ENCODE measurements around the gene CADM2. TPM values are rescaled to one million over a fixed set of nuclear protein-coding genes. Genes with fewer than 3 reads are reported as not detected.

Gene CADM2
- total RNA-seq, 1 donor from 2014 or later = 0.55 TPM

- Histone ChIP-seq H3K36me3 (no peaks in the 10 kb centered on the region), H3K27ac (no peak overlapping the region), H3K4me1 (no peaks in the 10 kb centered on the region), H3K4me3 (no peak overlapping the region), H3K27me3 (no peaks in the 10 kb centered on the region), H3K9me3 (no peaks in the 10 kb centered on the region)
- ATAC-seq = no peak
- no peak for DNase-seq
- intact Hi-C loops (cut with DNase I) = no loop called here
- TF ChIP-seq, protein P1, sequence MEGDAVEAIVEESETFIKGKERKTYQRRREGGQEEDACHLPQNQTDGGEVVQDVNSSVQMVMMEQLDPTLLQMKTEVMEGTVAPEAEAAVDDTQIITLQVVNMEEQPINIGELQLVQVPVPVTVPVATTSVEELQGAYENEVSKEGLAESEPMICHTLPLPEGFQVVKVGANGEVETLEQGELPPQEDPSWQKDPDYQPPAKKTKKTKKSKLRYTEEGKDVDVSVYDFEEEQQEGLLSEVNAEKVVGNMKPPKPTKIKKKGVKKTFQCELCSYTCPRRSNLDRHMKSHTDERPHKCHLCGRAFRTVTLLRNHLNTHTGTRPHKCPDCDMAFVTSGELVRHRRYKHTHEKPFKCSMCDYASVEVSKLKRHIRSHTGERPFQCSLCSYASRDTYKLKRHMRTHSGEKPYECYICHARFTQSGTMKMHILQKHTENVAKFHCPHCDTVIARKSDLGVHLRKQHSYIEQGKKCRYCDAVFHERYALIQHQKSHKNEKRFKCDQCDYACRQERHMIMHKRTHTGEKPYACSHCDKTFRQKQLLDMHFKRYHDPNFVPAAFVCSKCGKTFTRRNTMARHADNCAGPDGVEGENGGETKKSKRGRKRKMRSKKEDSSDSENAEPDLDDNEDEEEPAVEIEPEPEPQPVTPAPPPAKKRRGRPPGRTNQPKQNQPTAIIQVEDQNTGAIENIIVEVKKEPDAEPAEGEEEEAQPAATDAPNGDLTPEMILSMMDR (IDR thresholded peaks at IDR 0.05) = no peak
Observed at GRCh38 chr3:85525264-85525663, 566.5 kb downstream of the CADM2 start.

GRCh38 chr3:85533586-85533985 lies 574.8 kb downstream of the CADM2 start:
- H3K9me3 ChIP-seq = no peaks in the 10 kb centered on the region
- no peak for DNase-seq
- no peak overlapping the region for H3K27ac ChIP-seq
- H3K27me3 ChIP-seq = no peaks in the 10 kb centered on the region
- TF ChIP-seq, protein P1 (IDR thresholded peaks at IDR 0.05) = no peak
- ATAC-seq = no peak
- no peak overlapping the region for H3K4me3 ChIP-seq
- no peaks in the 10 kb centered on the region for H3K4me1 ChIP-seq
- intact Hi-C loops (cut with DNase I) = no loop called here
- no peaks in the 10 kb centered on the region for H3K36me3 ChIP-seq

- Histone ChIP-seq H3K27me3 (no peaks in the 10 kb centered on the region), H3K4me1 (no peaks in the 10 kb centered on the region), H3K27ac (no peak overlapping the region), H3K9me3 (no peaks in the 10 kb centered on the region), H3K4me3 (no peak overlapping the region), H3K36me3 (no peaks in the 10 kb centered on the region)
- intact Hi-C loops (cut with DNase I) = no loop called here
- TF ChIP-seq, protein P1 (IDR thresholded peaks at IDR 0.05) = no peak
- DNase-seq (no peak), ATAC-seq (no peak)
Observed at GRCh38 chr3:85535517-85535916, 576.7 kb downstream of the CADM2 start.

DNA sequence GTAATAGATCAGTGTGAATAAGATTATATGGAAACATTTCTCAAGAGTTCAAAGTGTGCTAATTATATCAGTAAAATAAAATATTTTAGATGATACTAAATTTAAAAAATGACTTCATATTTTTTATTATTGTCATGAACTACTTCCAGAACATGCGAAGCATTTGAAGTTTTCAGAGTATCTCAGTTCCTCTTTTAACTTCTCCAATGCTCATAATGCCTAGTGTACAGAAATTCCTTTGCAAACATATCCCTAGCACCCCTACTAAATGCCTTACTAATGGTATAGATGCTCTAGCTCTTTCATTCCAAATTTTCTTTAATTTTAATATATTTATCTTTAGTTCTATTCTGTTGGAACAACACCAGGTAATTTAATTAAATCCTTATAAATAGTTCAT lies 580.4 kb downstream of the CADM2 start:
- intact Hi-C loops (cut with DNase I) = no loop called here
- Histone ChIP-seq H3K4me3 (no peak overlapping the region), H3K9me3 (no peaks in the 10 kb centered on the region), H3K36me3 (no peaks in the 10 kb centered on the region), H3K27me3 (no peaks in the 10 kb centered on the region), H3K4me1 (no peaks in the 10 kb centered on the region), H3K27ac (no peak overlapping the region)
- DNase-seq = no peak
- TF ChIP-seq, protein P1 (IDR thresholded peaks at IDR 0.05) = no peak
- no peak for ATAC-seq

- Histone ChIP-seq H3K4me1 (no peaks in the 10 kb centered on the region), H3K4me3 (no peak overlapping the region), H3K27me3 (no peaks in the 10 kb centered on the region), H3K36me3 (no peaks in the 10 kb centered on the region), H3K27ac (no peak overlapping the region), H3K9me3 (no peaks in the 10 kb centered on the region)
- TF ChIP-seq, protein P1 (IDR thresholded peaks at IDR 0.05) = no peak
- no peak for DNase-seq
- intact Hi-C loops (cut with DNase I) = no loop called here
- no peak for ATAC-seq
Observed at GRCh38 chr3:85554153-85554552, 595.4 kb downstream of the CADM2 start.

DNA sequence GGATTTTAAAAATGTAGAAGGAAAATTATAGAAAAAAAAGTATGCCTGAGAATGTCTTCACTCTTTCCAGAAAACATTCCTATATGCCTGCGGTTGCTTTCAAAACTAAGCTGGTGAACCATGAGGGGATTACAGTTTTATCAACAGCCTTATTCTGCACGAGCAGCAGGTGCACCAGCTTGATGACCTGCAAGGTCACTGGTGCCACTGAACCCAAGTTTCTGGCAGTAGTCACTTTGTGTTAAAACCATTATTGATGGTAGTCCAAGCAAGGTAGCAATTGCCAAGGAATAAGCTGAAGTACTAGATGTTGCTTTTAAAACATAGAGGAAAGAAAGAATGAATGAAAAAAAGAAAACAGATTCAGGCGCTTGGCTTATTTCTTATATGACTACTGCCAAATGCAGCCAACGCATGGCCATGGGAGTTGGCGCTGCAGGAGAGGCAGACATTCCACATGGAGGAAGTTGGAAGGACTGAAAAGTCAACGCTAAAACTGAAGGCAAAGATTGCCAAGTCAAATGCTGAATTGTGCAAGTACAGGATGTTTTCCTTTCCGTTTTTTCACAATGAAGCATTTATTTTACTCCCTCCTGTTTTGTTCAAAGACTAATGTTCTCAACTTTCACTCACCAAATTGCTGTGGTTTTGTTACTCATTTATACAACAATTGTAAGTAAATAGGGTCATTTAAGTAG lies 601.4 kb downstream of the CADM2 start:
- no peak overlapping the region for H3K4me3 ChIP-seq
- no peaks in the 10 kb centered on the region for H3K4me1 ChIP-seq
- no peaks in the 10 kb centered on the region for H3K36me3 ChIP-seq
- no peaks in the 10 kb centered on the region for H3K27me3 ChIP-seq
- TF ChIP-seq, protein P1 (IDR thresholded peaks at IDR 0.05) = no peak
- intact Hi-C loops (cut with DNase I) = no loop called here
- H3K9me3 ChIP-seq = no peaks in the 10 kb centered on the region
- H3K27ac ChIP-seq = no peak overlapping the region
- no peak for ATAC-seq
- DNase-seq = no peak

All from upper lobe of right lung (tissue), 1 donor.